Pancreas (tissue), 10 donors: ENCODE data around the gene ZFYVE28. TPM values are rescaled to one million over a fixed set of nuclear protein-coding genes. Genes with fewer than 3 reads are reported as not detected.

Experiments used
- ATAC-seq, 4 donors: fragments of 200-7000 bp; cut with Tn5 transposase; one replicate each; pipeline versions ENCODE4 v1.8.0 to v1.9.1; 2020; ENCODE audit warnings: mild to moderate bottlenecking in 4 of 4, moderate library complexity in 4 of 4
- DNase-seq, 6 donors: peaks; one replicate each; pipeline ENCODE4 v3.0.0-alpha.2; 2020
- FAIRE-seq: peaks from 2 replicates; lab custom pipeline; 2012; peaks lifted over from hg19 to GRCh38; lab: Jason Lieb, UNC
- H3K27ac ChIP-seq, 4 donors: fragments of 200-600 bp; sonication (generic); 1 replicate in 3 of 4; 2 replicates in 1 of 4; pipeline versions ENCODE4 v1.5.0 to v1.8.0; 2020
- H3K27me3 ChIP-seq, 4 donors: fragments of 200-600 bp; one replicate each; pipeline ENCODE4 v1.8.0; 2021
- H3K36me3 ChIP-seq, 3 donors: fragments of 200-600 bp; sonication (generic) in 1 of 3; one replicate each; pipeline versions ENCODE4 v1.5.0 to v1.8.0; 2020 to 2021
- H3K4me1 ChIP-seq, 3 donors: fragments of 200-600 bp; one replicate each; pipeline ENCODE4 v1.8.0; 2021
- H3K4me3 ChIP-seq, 4 donors: fragments of 200-600 bp; sonication (generic) in 2 of 4; one replicate each; pipeline versions ENCODE4 v1.5.0 to v1.8.0; 2020 to 2021
- H3K9me3 ChIP-seq, 4 donors: fragments of 200-600 bp; one replicate each; pipeline ENCODE4 v1.8.0; 2021
- CTCF ChIP-seq, 4 donors: fragments of 200-600 bp; sonication (generic) in 3 of 4; IDR thresholded peaks; one replicate each; pipeline versions ENCODE4 v1.5.0 to v1.8.0; 2021; ENCODE audit warnings: antibody characterized with exemption in 4 of 4
- WGBS, 2 donors: extraction: QIAGEN DNeasy Blood & Tissue Kit; methylation state at CpG; one replicate each; pipeline ENCODE4 v1.1.7; 2013; 5-methylcytosine and 5-hydroxymethylcytosine counted together
- intact Hi-C, 3 donors: fragments of 100-400 bp; cut with DNase I; formaldehyde crosslinking; loops; one replicate each; pipeline versions ENCODE4 v1.11.1 to v1.14.2; 2022
- polyA plus RNA-seq, 2 donors: library from polyadenylated mRNA; stranded (reverse); fragments of 200-250 nt; gene quantifications; one replicate each; pipeline ENCODE4 v1.2.3, GENCODE V29; 2013
- total RNA-seq, 6 donors: library from RNA; stranded (reverse); fragmentation: NEBNext Ultra II Directional in 4 of 6; extraction: Animal tissue kit (Norgen Biotek cat#: 25700) in 4 of 6; gene quantifications; one replicate each; pipeline versions ENCODE4 v1.2.1 to v1.2.4, GENCODE V29; 2021 to 2023
- donor health status: healthy with polysubstance abuse.
- donor health status: DM: no; HTN: no; CAD: no; lungs with moderate emphysema.
- donor health status: DM: no; HTN: no; CAD: no.
- donor health status: control.
- donor health status: control.
- donor health status: Bipolar disorder and iron deficiency.
- donor health status: DM: yes; HTN: yes; CAD: no.
- donor health status: DM: no; HTN: no; CAD: no.
- donor health status: DM: no; HTN: no; CAD: no.
- donor health status: DM: yes; HTN: yes; CAD: no.

The ZFYVE28 gene
- total and polyA plus RNA-seq, 8 donors, result 3.8 to 13.4 (median 6.0) TPM

GRCh38 chr4:2449511-2450392, 31.3 kb upstream of the ZFYVE28 start:
- intact Hi-C loops, result loop anchor here in 2 of 3 donors (10.0 kb wide), 2 partner anchors 225 to 235 kb away; no protein-coding TSS in a partner anchor
- DNase-seq (peak in 1 of 6 donors; percentile 19), ATAC-seq (no peak), FAIRE-seq (no peak)
- no peak for TF ChIP-seq CTCF (IDR thresholded peaks at IDR 0.05)
- WGBS, 2 donors, result 87 to 90% methylated on average over 27 of the region's 27 CpGs
- Histone ChIP-seq H3K27ac (no peak overlapping the region), H3K36me3 (no peaks in the 10 kb centered on the region), H3K4me1 (no peaks in the 10 kb centered on the region), H3K27me3 (no peaks in the 10 kb centered on the region), H3K4me3 (no peak overlapping the region), H3K9me3 (no peaks in the 10 kb centered on the region)

- TF ChIP-seq CTCF (IDR thresholded peaks at IDR 0.05), result no peak
- H3K4me1 ChIP-seq, result no peaks in the 10 kb centered on the region
- no peak for ATAC-seq
- H3K36me3 ChIP-seq, result no peaks in the 10 kb centered on the region
- intact Hi-C loops, result loop anchor here in 2 of 3 donors (10.0 kb wide), 2 partner anchors 224 to 234 kb away; no protein-coding TSS in a partner anchor
- FAIRE-seq, result no peak
- H3K27me3 ChIP-seq, result no peaks in the 10 kb centered on the region
- no peak overlapping the region for H3K4me3 ChIP-seq
- WGBS, 2 donors, result 90 to 95% methylated on average over 11 of the region's 11 CpGs
- H3K27ac ChIP-seq, result no peak overlapping the region
- DNase-seq, result no peak
- no peaks in the 10 kb centered on the region for H3K9me3 ChIP-seq
These were observed 30.6 kb upstream of the ZFYVE28 start for GRCh38 chr4:2449051-2449450.

- no peak overlapping the region for H3K27ac ChIP-seq
- ATAC-seq, result no peak
- no peak for FAIRE-seq
- peak in 1 of 6 donors; percentile 49 for DNase-seq
- TF ChIP-seq CTCF (IDR thresholded peaks at IDR 0.05), result no peak
- H3K36me3 ChIP-seq, result no peaks in the 10 kb centered on the region
- intact Hi-C loops, result loop anchor here in 2 of 3 donors (10.0 kb wide), 2 partner anchors 224 to 234 kb away; no protein-coding TSS in a partner anchor
- no peak overlapping the region for H3K4me3 ChIP-seq
- WGBS, 2 donors, result 88 to 91% methylated on average over 7 of the region's 7 CpGs
- no peaks in the 10 kb centered on the region for H3K27me3 ChIP-seq
- H3K4me1 ChIP-seq, result no peaks in the 10 kb centered on the region
- no peaks in the 10 kb centered on the region for H3K9me3 ChIP-seq
These were observed 30.1 kb upstream of the ZFYVE28 start for GRCh38 chr4:2448589-2448988.

GRCh38 chr4:2446656-2447564, 28.5 kb upstream of the ZFYVE28 start:
- no peak for ATAC-seq
- Histone ChIP-seq H3K4me1 (no peaks in the 10 kb centered on the region), H3K9me3 (no peaks in the 10 kb centered on the region), H3K36me3 (no peaks in the 10 kb centered on the region), H3K4me3 (no peak overlapping the region), H3K27ac (no peak overlapping the region), H3K27me3 (no peaks in the 10 kb centered on the region)
- no peak for DNase-seq
- 82 to 90% methylated on average over 3 of the region's 3 CpGs for WGBS, 2 donors
- no peak for TF ChIP-seq CTCF (IDR thresholded peaks at IDR 0.05)
- intact Hi-C loops, result loop anchor here in 2 of 3 donors (10.0 kb wide), 2 partner anchors 222 to 232 kb away; no protein-coding TSS in a partner anchor
- no peak for FAIRE-seq
